K562 (cell line): ENCODE data around the gene HLA-DMB. TPM values are rescaled to one million over a fixed set of nuclear protein-coding genes. Genes with fewer than 3 reads are reported as not detected.

Experiments
- ATAC-seq: fragments of 200-7000 bp; cut with Tn5 transposase; 3 replicates; pipeline ENCODE4 v1.9.1; 2020; ENCODE audit warnings: moderate library complexity
- BruUV-seq: library from RNA; stranded (reverse); fragments of 400-500 nt; replicated peaks from 2 replicates; lab custom pipeline; 2021; lab: Mats Ljungman, UMichigan
- CTCF ChIA-PET: fragments of 300-600 bp; formaldehyde crosslinking; extraction: SDS; loops from one replicate; lab custom pipeline; 2021; ENCODE audit warnings: low intra/inter-chr PET ratio; lab: Yijun Ruan, JAX
- POLR2A ChIA-PET: fragments of 300-600, 350-650 bp; sonication (Branson Sonifier 250); formaldehyde crosslinking; extraction: SDS; loops from one replicate; lab custom pipeline; 2021; ENCODE audit warnings: antibody characterized with exemption, inconsistent platforms; lab: Yijun Ruan, JAX
- DNase-seq, 4 experiments: peaks; one replicate each; pipeline versions ENCODE4 v3.0.0 to v3.0.0-alpha.2; 2011 to 2018; ENCODE audit warnings: low spot score in 3 of 4, mixed read lengths in 3 of 4; ENCODE audit errors: extremely low read depth in 1 of 4
- FAIRE-seq: peaks from 2 replicates; lab custom pipeline; 2011; peaks lifted over from hg19 to GRCh38; lab: Jason Lieb, UNC
- H2AFZ ChIP-seq: 2 replicates; pipeline ENCODE4 v1.6.0; 2011; ENCODE audit warnings: low read depth, low read length, control low read depth, inconsistent platforms
- H3K27ac ChIP-seq: fragments of 200-600 bp; 3 replicates; pipeline ENCODE4 v1.8.0; 2011; ENCODE audit warnings: low read depth, mild to moderate bottlenecking, control low read depth, inconsistent platforms, low read length, moderate library complexity, mixed read lengths; ENCODE audit errors: extremely low read depth
- H3K27me3 ChIP-seq, 2 experiments: fragments of 300-600 bp in 1 of 2; 2 replicates in 1 of 2; 3 replicates in 1 of 2; pipeline versions ENCODE4 v1.6.0 to v1.8.0; 2011; ENCODE audit warnings: inconsistent platforms in 2 of 2, low read length in 2 of 2, mild to moderate bottlenecking in 1 of 2, mixed read lengths in 1 of 2, moderate library complexity in 1 of 2; ENCODE audit not compliant: control insufficient read depth in 2 of 2, insufficient read depth in 2 of 2
- H3K36me3 ChIP-seq: fragments of 300-600 bp; 3 replicates; pipeline ENCODE4 v1.8.0; 2011; ENCODE audit warnings: mild to moderate bottlenecking, low read length, inconsistent platforms; ENCODE audit not compliant: control insufficient read depth, insufficient read depth
- H3K4me1 ChIP-seq, 2 experiments: fragments of 200-600 bp in 1 of 2; replicated peaks in 1 of 2; 2 replicates in 1 of 2; 3 replicates in 1 of 2; pipeline versions ENCODE4 v1.5.1 to v1.8.0; 2011; ENCODE audit warnings: inconsistent platforms in 2 of 2, low read length in 2 of 2, mild to moderate bottlenecking in 1 of 2, mixed read lengths in 1 of 2, moderate library complexity in 1 of 2; ENCODE audit not compliant: control insufficient read depth in 2 of 2, insufficient read depth in 2 of 2
- H3K4me2 ChIP-seq: 2 replicates; pipeline ENCODE4 v1.6.1; 2011; ENCODE audit warnings: low read length, control low read depth, inconsistent platforms, mixed read lengths; ENCODE audit not compliant: insufficient read depth
- H3K4me3 ChIP-seq: fragments of 200-600 bp; sonication (generic), shearing (Covaris generic); 2 replicates; pipeline ENCODE4 v1.5.1; 2016; ENCODE audit warnings: control low read depth, inconsistent platforms
- H3K79me2 ChIP-seq: fragments of 200-600 bp; 3 replicates; pipeline ENCODE4 v1.8.0; 2011; ENCODE audit warnings: low read length, inconsistent platforms; ENCODE audit not compliant: control insufficient read depth, insufficient read depth
- H3K9ac ChIP-seq, 2 experiments: 2 replicates each; pipeline versions ENCODE4 v1.6.0 to v1.6.1; 2011; ENCODE audit warnings: low read depth in 2 of 2, low read length in 2 of 2, control low read depth in 1 of 2, inconsistent platforms in 1 of 2, mild to moderate bottlenecking in 1 of 2, mixed read lengths in 1 of 2; ENCODE audit not compliant: insufficient read depth in 1 of 2
- H3K9me1 ChIP-seq: one replicate; pipeline ENCODE4 v1.6.0; 2011; ENCODE audit warnings: inconsistent platforms, mild to moderate bottlenecking, low read length, moderate library complexity; ENCODE audit not compliant: control insufficient read depth, insufficient read depth
- H3K9me3 ChIP-seq: replicated peaks from 2 replicates; pipeline ENCODE4 v1.5.1; 2011; ENCODE audit warnings: low read depth, low read length, inconsistent platforms; ENCODE audit not compliant: control insufficient read depth, insufficient read depth
- H4K20me1 ChIP-seq: replicated peaks from 2 replicates; pipeline ENCODE4 v1.6.1; 2011; ENCODE audit warnings: low read length, inconsistent platforms, mixed read lengths; ENCODE audit not compliant: control insufficient read depth, insufficient read depth
- BRF2 ChIP-seq: IDR thresholded peaks from 3 replicates; pipeline ENCODE4 v1.6.1; 2011; ENCODE audit warnings: borderline replicate concordance, mild to moderate bottlenecking; ENCODE audit not compliant: insufficient read length, insufficient read depth
- CCNT2 ChIP-seq: IDR thresholded peaks from 2 replicates; pipeline ENCODE4 v1.6.1; 2011; ENCODE audit warnings: borderline replicate concordance, low read depth, mild to moderate bottlenecking, moderate library complexity, mixed read lengths, low read length; ENCODE audit not compliant: insufficient read length; ENCODE audit errors: extremely low read depth
- DMBX1 ChIP-seq: fragments of 250-450 bp; sonication (Bioruptor Pico); IDR thresholded peaks from 2 replicates; pipeline ENCODE4 v1.8.0; 2022; ENCODE audit warnings: inconsistent platforms, mild to moderate bottlenecking, moderate library complexity, borderline replicate concordance
- E2F1 ChIP-seq: sonication (generic); formaldehyde crosslinking; IDR thresholded peaks from 2 replicates; pipeline ENCODE4 v1.8.1; 2023; ENCODE audit warnings: mild to moderate bottlenecking, missing genetic modification reagents, moderate library complexity
- FOXA3 ChIP-seq, 2 experiments: fragments of 450-650 bp in 1 of 2; sonication (generic) in 1 of 2; formaldehyde crosslinking; IDR thresholded peaks in 1 of 2; conservative IDR thresholded peaks in 1 of 2; 2 replicates each; pipeline versions ENCODE4 v1.4.0 to v1.8.0; 2020 to 2022; ENCODE audit warnings: mild to moderate bottlenecking in 2 of 2, missing genetic modification reagents in 1 of 2
- GATAD2B ChIP-seq: fragments of 450-650 bp; IDR thresholded peaks from 2 replicates; pipeline ENCODE4 v1.6.1; 2017; ENCODE audit warnings: mild to moderate bottlenecking, borderline replicate concordance
- HDAC2 ChIP-seq: fragments of 450-650 bp; IDR thresholded peaks from 2 replicates; pipeline ENCODE4 v1.6.1; 2016; ENCODE audit warnings: mild to moderate bottlenecking
- HES1 ChIP-seq: fragments of 450-650 bp; IDR thresholded peaks from 2 replicates; pipeline ENCODE4 v1.6.1; 2016; ENCODE audit warnings: low read depth, mild to moderate bottlenecking, moderate library complexity
- KDM5B ChIP-seq: fragments of 200-600 bp; sonication (generic); IDR thresholded peaks from 2 replicates; pipeline ENCODE4 v1.6.1; 2012; ENCODE audit warnings: low read depth, mild to moderate bottlenecking, moderate library complexity, low read length, control low read depth, inconsistent platforms; ENCODE audit not compliant: insufficient replicate concordance
- MAFF ChIP-seq: IDR thresholded peaks from 2 replicates; pipeline ENCODE4 v1.6.1; 2012; ENCODE audit warnings: low read length, improper control_type of control experiment
- NELFE ChIP-seq: IDR thresholded peaks from 2 replicates; pipeline ENCODE4 v1.6.1; 2011; ENCODE audit warnings: mild to moderate bottlenecking; ENCODE audit not compliant: insufficient read depth, insufficient read length
- PML ChIP-seq: IDR thresholded peaks from 2 replicates; pipeline ENCODE4 v1.6.1; 2012; ENCODE audit warnings: low read length, inconsistent platforms
- RBFOX2 ChIP-seq: fragments of 200-400 bp; formaldehyde crosslinking; IDR thresholded peaks from 2 replicates; pipeline ENCODE4 v1.6.1; 2017; ENCODE audit warnings: low read depth, mild to moderate bottlenecking, low read length, moderate library complexity
- RFX5 ChIP-seq: IDR thresholded peaks from 2 replicates; pipeline ENCODE4 v1.6.1; 2011; ENCODE audit warnings: low read depth, mild to moderate bottlenecking, improper control_type of control experiment, low read length
- RNF2 ChIP-seq: sonication (generic); IDR thresholded peaks from 2 replicates; pipeline ENCODE4 v1.6.1; 2016
- SRSF3 ChIP-seq: fragments of 200-400 bp; formaldehyde crosslinking; IDR thresholded peaks from 2 replicates; pipeline ENCODE4 v1.6.1; 2016; ENCODE audit warnings: mild to moderate bottlenecking, low read length, moderate library complexity; ENCODE audit not compliant: insufficient read depth
- STAG1 ChIP-seq: sonication (generic); formaldehyde crosslinking; IDR thresholded peaks from 2 replicates; pipeline ENCODE4 v1.5.0; 2020; ENCODE audit warnings: missing genetic modification reagents, borderline replicate concordance
- WGBS: fragments of 100-300 bp; shearing (Covaris generic); methylation state at CpG from one replicate; pipeline ENCODE4 v1.1.6; 2016; ENCODE audit warnings: low coverage, mixed read lengths; ENCODE audit not compliant: insufficient coverage; ENCODE audit errors: missing lambda C conversion rate; 5-methylcytosine and 5-hydroxymethylcytosine counted together
- in situ Hi-C: fragments of 300-500 bp; cut with MboI; formaldehyde crosslinking; loops from 4 replicates; pipeline ENCODE4 v1.15.0; 2018; ENCODE audit warnings: inconsistent platforms, mixed read lengths
- intact Hi-C: fragments of 100-400 bp; cut with micrococcal nuclease; formaldehyde crosslinking; loops from 2 replicates; pipeline ENCODE4 v1.14.2; 2022
- polyA plus RNA-seq, 8 experiments: library from polyadenylated mRNA; depleted of rRNA in 4 of 8; stranded (reverse) in 5 of 8; unstranded in 3 of 8; fragments of >200 nt; fragmentation: Nextera tagmentation in 2 of 8; fragmentation: Illumina TruSeq in 1 of 8; extraction: Ambion mirVana in 2 of 8; extraction: Trizol in 1 of 8; gene quantifications; 2 replicates each; pipeline versions ENCODE4 v1.2.1 to v1.2.3, GENCODE V29; 2011 to 2014; ENCODE audit warnings: inconsistent platforms in 1 of 8, missing spikeins in 1 of 8
- total RNA-seq, 7 experiments: library from RNA; depleted of rRNA in 6 of 7; stranded (reverse); fragments of >200 nt in 6 of 7; fragmentation: Illumina TruSeq in 2 of 7; extraction: Trizol in 2 of 7; gene quantifications; 2 replicates each; pipeline versions ENCODE4 v1.2.1 to v1.2.3, GENCODE V29; 2011 to 2021; ENCODE audit warnings: low replicate concordance in 1 of 7

The HLA-DMB gene
- total and polyA plus RNA-seq, 9 of the 15 experiments (the other 6 are each of a cell fraction or from before 2014, with no cell fraction given) = 0.38 TPM; not detected in 8

- TF ChIP-seq HDAC2 (no peak), PML (0 out of 2 replicates have a peak, but pooled peaks have one; percentile 5), CCNT2 (no peak)
- TF ChIP-seq, all 486 proteins: peak for 6
Observed at GRCh38 chr6:32976334-32977069, 35.7 kb upstream of the HLA-DMB start (continued).

- 78% methylated on average over 2 of the region's 2 CpGs for WGBS
- Histone ChIP-seq H3K9me3 (no peaks in the 10 kb centered on the region), H3K4me3 (peak overlapping the region; percentile 70; the same call in 1 of the 2 replicates), H3K9ac (no peak overlapping the region; a peak in 1 of 4 replicates), H3K4me1 (peaks cover 14% of the 10 kb centered on the region in 2 experiments; a peak in 4 of 5 replicates), H2AFZ (no peak overlapping the region), H4K20me1 (peaks cover 76% of the 10 kb centered on the region), H3K36me3 (peaks cover 93% of the 10 kb centered on the region), H3K9me1 (peaks cover 22% of the 10 kb centered on the region), H3K27ac (no peak overlapping the region), H3K4me2 (peak overlapping the region; percentile 10; the same call in 1 of the 2 replicates), H3K27me3 (no peaks in the 10 kb centered on the region), H3K79me2 (peaks cover 78% of the 10 kb centered on the region)
- in situ Hi-C loops (no loop called here), intact Hi-C loops (no loop called here)
- FAIRE-seq = no peak
- no peak for ATAC-seq
- ChIA-PET CTCF (no interaction called here), POLR2A (interaction anchor here (0.9 to 13.4 kb wide), 6 partner anchors 9 to 148 kb away, joined by 3 to 384 read pairs (median 64); partner anchors contain the start of genes HLA-DMA and TAP2)
- DNase-seq = no peak
- no TSS peak for BruUV-seq
- TF ChIP-seq MAFF (no peak), RBFOX2 (no peak), NELFE (no peak), HES1 (no peak), E2F1 (CRISPR knock-in tag) (no peak), BRF2 (no peak), FOXA3 (CRISPR knock-in tag; conservative IDR thresholded peaks at IDR 0.05 in 1 of 2, IDR thresholded peaks at IDR 0.05 in 1 of 2) (no peak), STAG1 (CRISPR knock-in tag) (no peak), SRSF3 (no peak), KDM5B (no peak), RFX5 (no peak), DMBX1 (CRISPR knock-in tag) (no peak), RNF2 (no peak), GATAD2B (no peak)
Observed at GRCh38 chr6:32975886-32976285, 35.1 kb upstream of the HLA-DMB start.
